Left kidney (tissue), 2 donors: ENCODE results near the gene KLF17. TPM values are rescaled to one million over a fixed set of nuclear protein-coding genes. Genes with fewer than 3 reads are reported as not detected.
A peak's percentile ranks its signal among the peaks of the same experiment; 100 is the strongest.
"Not testable (repeated sequence)": the region's sequence is repeated elsewhere in the genome, so short reads cannot be mapped to it uniquely, and the experiment has no call there.

ENCODE experiments used
- DNase-seq: peaks from one replicate; pipeline ENCODE4 v3.0.0-alpha.2; 2013
- polyA plus RNA-seq: library from polyadenylated mRNA; unstranded; fragments of 120-200 nt; gene quantifications from one replicate; pipeline ENCODE4 v1.2.1, GENCODE V29; 2013; ENCODE audit not compliant: insufficient read length

KLF17 gene
- polyA plus RNA-seq, 1 donor: 0.05 TPM

GRCh38 chr1:44108971-44109370, 9.7 kb upstream of the KLF17 start:
- no peak for DNase-seq

- DNase-seq: no peak
Observed at GRCh38 chr1:44110916-44111315, 7.7 kb upstream of the KLF17 start.

DNA sequence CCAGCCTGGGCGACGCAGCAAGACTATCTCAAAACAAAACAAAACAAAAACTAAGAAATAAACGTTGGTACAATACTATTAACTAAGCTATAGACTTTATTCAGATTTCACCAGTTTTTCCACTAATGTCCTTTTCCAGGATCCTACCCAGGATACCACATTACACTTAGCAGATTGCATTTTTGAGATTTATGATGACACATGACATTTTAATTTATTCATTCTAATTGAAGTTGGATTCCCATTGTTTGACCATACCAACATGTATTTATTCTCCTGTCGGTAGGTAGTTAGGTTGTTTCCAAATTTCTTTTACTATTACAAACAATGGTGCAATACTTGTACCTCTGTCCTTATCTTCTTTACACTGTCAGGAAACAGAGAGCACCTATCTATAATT, 6.8 kb upstream of the KLF17 start:
- no peak for DNase-seq

DNA sequence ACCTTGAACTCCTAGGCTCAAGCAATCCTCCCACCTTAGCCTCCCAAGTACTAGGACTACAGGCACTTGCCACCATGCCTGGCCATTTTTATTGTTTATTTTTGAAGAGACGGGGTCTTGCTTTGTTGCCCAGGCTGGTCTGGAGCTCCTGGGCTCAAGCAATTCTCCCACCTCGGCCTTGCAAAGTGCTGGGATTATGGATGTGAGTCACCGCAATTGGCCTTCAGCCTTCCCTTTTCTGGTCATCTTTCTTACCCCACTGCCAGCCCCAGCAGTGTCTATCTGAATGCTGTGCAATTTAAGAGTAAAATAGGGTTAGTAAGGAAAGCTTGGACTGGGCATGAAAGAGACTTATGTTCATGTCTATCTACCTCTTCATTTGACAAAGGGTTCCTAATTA, 6.1 kb upstream of the KLF17 start:
- no peak for DNase-seq

GRCh38 chr1:44113095-44113609, 5.5 kb upstream of the KLF17 start:
- no peak for DNase-seq

- no peak for DNase-seq
Observed at GRCh38 chr1:44114098-44114497, 4.5 kb upstream of the KLF17 start.

DNA sequence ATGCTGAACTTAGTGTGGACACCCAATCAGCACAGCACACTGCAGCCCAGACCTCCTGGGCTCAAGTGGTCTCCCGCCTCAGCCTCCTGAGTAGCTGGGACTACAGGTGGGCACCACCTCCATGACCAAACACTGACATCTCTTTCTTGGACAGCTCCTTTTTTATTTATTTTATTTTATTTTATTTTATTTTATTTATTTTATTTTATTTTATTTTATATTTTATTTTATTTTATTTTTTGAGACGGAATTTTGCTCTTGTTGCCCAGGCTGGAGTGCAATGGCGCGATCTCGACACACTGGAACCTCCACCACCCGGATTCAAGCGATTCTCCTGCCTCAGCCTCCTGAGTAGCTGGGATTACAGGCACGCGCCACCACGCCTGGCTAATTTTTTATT, 1.3 kb upstream of the KLF17 start:
- not testable (repeated sequence) for DNase-seq

DNA sequence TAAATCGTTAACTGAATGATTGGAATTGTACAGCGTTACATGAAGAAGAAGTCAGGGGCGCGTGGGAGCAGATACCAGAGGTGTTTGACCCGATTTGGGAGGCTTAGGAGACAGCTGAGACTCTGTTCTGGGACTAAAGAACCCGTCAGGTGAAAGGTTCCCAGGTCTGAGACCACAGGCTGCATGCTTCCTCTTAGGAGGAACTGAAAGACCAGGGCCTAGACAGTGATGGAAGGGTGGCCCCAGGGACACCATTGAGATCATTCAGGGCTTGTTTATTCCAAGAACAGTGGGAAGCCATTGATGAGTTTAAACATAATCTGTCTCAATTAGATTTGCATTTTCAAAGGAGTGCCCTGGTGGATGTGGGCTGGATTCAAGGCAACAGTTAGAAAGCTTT, 904 bp downstream of the KLF17 start:
- no peak for DNase-seq

DNA sequence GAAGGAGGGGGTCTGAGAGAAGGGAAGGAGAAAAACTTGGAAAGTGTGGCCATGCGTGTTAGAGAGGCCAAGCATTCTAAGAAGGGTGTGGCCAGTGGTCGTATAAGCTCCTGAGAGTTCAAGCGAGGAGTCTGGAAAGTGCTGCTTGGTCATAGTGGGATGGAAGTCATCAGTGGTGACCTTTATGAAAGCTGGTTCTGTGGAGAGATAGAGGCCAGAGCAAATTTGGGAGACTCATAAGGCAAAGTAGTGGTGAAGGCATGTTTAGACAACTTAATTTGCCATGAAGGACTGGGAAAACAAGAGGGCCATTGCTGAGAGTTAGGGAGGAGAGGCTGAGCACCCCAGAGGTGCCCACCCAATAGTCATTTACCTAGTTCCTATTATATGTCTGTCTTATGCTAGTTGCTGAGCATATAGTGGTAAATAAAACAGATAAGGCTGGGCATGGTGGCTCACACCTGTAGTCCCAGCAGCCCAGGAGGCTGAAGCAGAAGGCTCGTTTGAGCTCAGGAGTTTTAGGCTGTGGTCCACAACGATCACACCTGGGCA, 1.9 kb downstream of the KLF17 start:
- DNase-seq: no peak

GRCh38 chr1:44129616-44130500, 11.2 kb downstream of the KLF17 start:
- DNase-seq: no peak

GRCh38 chr1:44131411-44131810, 12.8 kb downstream of the KLF17 start:
- no peak for DNase-seq

DNA sequence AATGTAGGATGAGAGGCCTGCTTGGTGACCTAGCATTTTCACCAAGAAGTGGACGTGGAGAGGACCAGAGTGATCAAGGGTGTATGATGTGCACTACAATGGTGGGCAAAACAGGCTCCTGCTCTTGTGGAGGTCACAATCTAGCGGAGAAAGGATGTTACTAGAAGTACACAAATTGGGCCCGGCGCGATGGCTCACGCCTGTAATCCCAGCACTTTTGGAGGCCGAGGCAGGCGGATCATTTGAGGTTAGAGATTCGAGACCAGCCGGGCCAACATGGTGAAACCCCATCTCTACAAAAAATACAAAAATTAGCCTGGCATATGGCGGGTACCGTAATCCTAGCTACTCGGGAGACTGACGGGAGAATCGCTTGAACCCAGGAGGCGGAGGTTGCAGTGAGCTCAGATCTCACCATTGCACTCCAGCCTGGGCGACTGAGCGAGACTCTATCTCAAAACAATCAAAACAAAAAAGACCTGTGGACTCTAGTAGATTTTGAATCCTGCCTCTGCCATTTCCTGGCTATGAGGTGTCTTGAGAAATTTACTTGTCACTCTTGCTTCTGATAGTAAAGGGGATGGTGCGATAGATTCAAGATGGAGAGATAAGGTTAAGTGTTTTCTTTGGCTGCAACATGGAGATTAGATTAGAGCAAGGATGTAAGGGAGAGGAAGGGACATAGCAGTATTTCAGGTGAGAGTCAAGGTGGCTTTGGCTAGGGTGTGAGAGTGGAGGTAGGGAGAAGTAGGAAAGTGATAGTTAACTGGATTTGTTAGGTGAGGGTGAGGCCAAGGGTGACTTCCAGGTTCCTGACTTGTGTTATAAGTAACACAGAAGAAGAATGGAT, 15.7 kb downstream of the KLF17 start:
- no peak for DNase-seq

GRCh38 chr1:44135886-44136285, 17.3 kb downstream of the KLF17 start:
- peak; percentile 74 for DNase-seq

GRCh38 chr1:44138239-44138638, 19.6 kb downstream of the KLF17 start:
- no peak for DNase-seq

GRCh38 chr1:44139565-44139964, 20.9 kb downstream of the KLF17 start:
- DNase-seq: not testable (repeated sequence)

DNA sequence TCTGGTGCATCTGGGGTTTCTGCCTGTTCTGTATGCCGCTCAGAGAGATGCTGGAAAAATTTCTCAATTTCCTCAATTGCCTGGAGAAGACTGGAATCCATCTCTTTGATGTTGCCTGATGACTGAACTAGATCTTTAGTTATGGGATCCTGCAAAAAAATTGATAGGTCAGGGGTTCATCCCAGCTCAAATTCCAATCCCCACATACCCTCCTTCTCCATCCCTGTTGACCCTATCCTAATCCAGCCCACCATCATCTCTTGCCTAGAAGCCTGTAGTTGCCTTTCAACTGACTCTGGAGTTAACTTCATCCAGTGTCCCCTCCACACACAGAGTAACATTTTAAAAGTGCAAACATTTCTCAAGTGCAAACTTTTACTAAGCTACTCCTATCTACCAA, 22.9 kb downstream of the KLF17 start, which contains the start of gene KLF18:
Gene KLF18, minus strand, starts transcription at position 101 of the 400 bp plus-strand sequence. Its CDS starts 0 bp downstream, at position 101.
- DNase-seq: no peak

DNA sequence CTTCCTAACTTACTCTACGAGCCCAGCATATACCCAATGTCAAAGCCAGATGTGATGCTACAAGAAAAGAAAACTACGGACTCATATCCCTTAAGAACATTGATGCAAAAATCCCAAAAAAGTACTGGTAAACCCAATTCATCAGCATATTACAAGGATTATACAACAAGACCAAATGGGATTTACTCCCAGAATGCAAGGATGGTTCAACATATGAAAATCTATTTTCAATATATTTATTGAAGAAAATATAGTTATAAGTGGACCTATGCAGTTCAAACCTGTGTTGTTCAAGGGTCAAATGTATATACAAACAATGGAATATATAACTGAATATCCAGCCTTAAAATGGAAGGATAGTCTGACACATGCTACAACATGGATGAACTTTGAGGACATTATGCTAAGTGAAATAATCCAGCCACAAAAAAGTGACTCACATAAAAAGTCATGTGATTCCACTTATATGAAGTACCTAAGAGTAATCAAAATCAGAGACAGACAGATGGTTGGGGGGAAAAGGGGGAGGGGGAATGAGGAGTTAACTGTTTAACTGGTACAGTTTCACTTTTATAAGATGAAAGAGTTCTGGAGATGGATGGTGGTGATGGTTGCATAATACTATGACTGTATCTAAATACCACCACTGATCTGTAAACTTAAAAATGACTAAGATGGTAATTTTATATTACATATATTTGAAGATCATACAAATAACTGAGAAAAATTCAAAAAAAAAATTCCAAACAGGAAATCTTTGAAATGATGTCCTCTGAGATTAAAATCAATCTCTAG, 26.5 kb downstream of the KLF17 start:
- DNase-seq: no peak

GRCh38 chr1:44146536-44147361, 28.1 kb downstream of the KLF17 start:
- no peak for DNase-seq

GRCh38 chr1:44147582-44147981, 29.0 kb downstream of the KLF17 start:
- DNase-seq: no peak

GRCh38 chr1:44151332-44151731, 32.7 kb downstream of the KLF17 start:
- DNase-seq: no peak

DNA sequence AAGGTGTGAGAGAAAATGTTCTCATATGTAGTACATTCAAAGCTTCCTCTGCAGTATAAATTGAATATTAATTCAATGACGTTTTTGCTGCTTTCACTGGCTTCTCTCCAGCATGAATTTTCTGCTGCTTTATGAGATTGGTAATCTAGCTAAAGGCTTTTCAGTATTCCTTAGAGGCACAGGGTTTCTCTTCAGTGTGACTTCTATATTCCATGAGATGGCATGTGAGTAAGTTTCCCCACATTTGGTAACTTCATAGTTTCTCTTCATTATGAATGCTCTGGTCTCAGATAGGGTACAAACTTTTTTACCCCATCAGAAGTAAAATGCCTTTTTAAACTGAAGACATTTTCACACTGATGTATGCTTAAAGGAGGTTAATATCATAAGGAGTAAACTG, 33.2 kb downstream of the KLF17 start:
- DNase-seq: no peak
